HepG2 (cell line): Measurements from ENCODE around the gene IQCK. TPM values are rescaled to one million over a fixed set of nuclear protein-coding genes. Genes with fewer than 3 reads are reported as not detected.

Source experiments
- CHD4 ChIP-seq: fragments of 200-600 bp; sonication (generic); IDR thresholded peaks from 2 replicates; pipeline ENCODE4 v1.7.0; 2017; ENCODE audit warnings: mild to moderate bottlenecking, low read length, borderline replicate concordance
- GATAD2A ChIP-seq: IDR thresholded peaks from 2 replicates; pipeline ENCODE4 v1.6.1; 2016
- HMG20B ChIP-seq: conservative IDR thresholded peaks from 2 replicates; pipeline ENCODE4 v1.6.1; 2016; ENCODE audit warnings: missing genetic modification reagents, missing compliant biosample characterization
- KDM1A ChIP-seq: IDR thresholded peaks from 2 replicates; pipeline ENCODE4 v1.6.1; 2016; ENCODE audit warnings: missing compliant biosample characterization
- MLXIP ChIP-seq: sonication (generic); formaldehyde crosslinking; IDR thresholded peaks from 2 replicates; pipeline ENCODE4 v1.9.0; 2021; ENCODE audit warnings: missing genetic modification reagents, borderline replicate concordance
- PAWR ChIP-seq: sonication (generic); formaldehyde crosslinking; IDR thresholded peaks from 2 replicates; pipeline ENCODE4 v1.4.0; 2020; ENCODE audit warnings: missing genetic modification reagents, mild to moderate bottlenecking, borderline replicate concordance
- RNF2 ChIP-seq: fragments of 450-650 bp; conservative IDR thresholded peaks from 2 replicates; pipeline ENCODE4 v1.6.1; 2016; ENCODE audit warnings: low read depth
- TCF7 ChIP-seq: sonication (generic); IDR thresholded peaks from 2 replicates; pipeline ENCODE4 v1.6.1; 2016; ENCODE audit warnings: antibody characterized with exemption, low read depth
- ZBTB25 ChIP-seq: IDR thresholded peaks from 2 replicates; pipeline ENCODE4 v1.6.1; 2018; ENCODE audit warnings: missing genetic modification reagents
- ZNF20 ChIP-seq: sonication (generic); formaldehyde crosslinking; IDR thresholded peaks from 2 replicates; pipeline ENCODE4 v1.4.0; 2020; ENCODE audit warnings: mild to moderate bottlenecking, moderate library complexity, missing genetic modification reagents
- ZNF687 ChIP-seq: sonication (generic); formaldehyde crosslinking; IDR thresholded peaks from 2 replicates; pipeline ENCODE4 v1.5.1; 2020; ENCODE audit warnings: mild to moderate bottlenecking, missing genetic modification reagents, moderate library complexity
- ZNF724P ChIP-seq: sonication (generic); formaldehyde crosslinking; IDR thresholded peaks from 2 replicates; pipeline ENCODE4 v1.8.0; 2022; ENCODE audit warnings: missing genetic modification reagents, borderline replicate concordance
- ZNF75D ChIP-seq: sonication (generic); formaldehyde crosslinking; IDR thresholded peaks from 2 replicates; pipeline ENCODE4 v1.8.1; 2023; ENCODE audit warnings: missing genetic modification reagents, mild to moderate bottlenecking, borderline replicate concordance
- polyA plus RNA-seq, 8 experiments: library from polyadenylated mRNA; depleted of rRNA in 3 of 8; stranded (reverse) in 7 of 8; unstranded in 1 of 8; fragments of >200 nt; fragmentation: Illumina TruSeq in 4 of 8; extraction: Trizol in 4 of 8; gene quantifications; 2 replicates each; pipeline versions ENCODE4 v1.2.1 to v1.2.3, GENCODE V29; 2011 to 2016; ENCODE audit warnings: low read depth in 4 of 8, missing spikeins in 1 of 8, mixed read lengths in 1 of 8; ENCODE audit not compliant: insufficient read depth in 1 of 8
- total RNA-seq, 5 experiments: library from RNA; depleted of rRNA; stranded (reverse); fragments of >200 nt; fragmentation: Illumina TruSeq; extraction: Trizol; gene quantifications; 2 replicates each; pipeline ENCODE4 v1.2.3, GENCODE V29; 2016; ENCODE audit warnings: low read depth in 1 of 5
- TF ChIP-seq, protein P1 (sequence below): sonication (generic); formaldehyde crosslinking; IDR thresholded peaks from 2 replicates; pipeline ENCODE4 v1.4.0; 2020; ENCODE audit warnings: missing genetic modification reagents
- TF ChIP-seq, protein P2 (sequence below): sonication (generic); formaldehyde crosslinking; IDR thresholded peaks from 2 replicates; pipeline ENCODE4 v1.4.0; 2020; ENCODE audit warnings: low read depth, mild to moderate bottlenecking, missing genetic modification reagents

Gene IQCK
- total and polyA plus RNA-seq, 2 of the 13 experiments (the other 11 are each of a cell fraction or from before 2014, with no cell fraction given): 5.1 to 7.3 TPM

GRCh38 chr16:19907161-19907992 is 189.3 kb downstream of the IQCK start (continued):
- TF ChIP-seq, protein P1, sequence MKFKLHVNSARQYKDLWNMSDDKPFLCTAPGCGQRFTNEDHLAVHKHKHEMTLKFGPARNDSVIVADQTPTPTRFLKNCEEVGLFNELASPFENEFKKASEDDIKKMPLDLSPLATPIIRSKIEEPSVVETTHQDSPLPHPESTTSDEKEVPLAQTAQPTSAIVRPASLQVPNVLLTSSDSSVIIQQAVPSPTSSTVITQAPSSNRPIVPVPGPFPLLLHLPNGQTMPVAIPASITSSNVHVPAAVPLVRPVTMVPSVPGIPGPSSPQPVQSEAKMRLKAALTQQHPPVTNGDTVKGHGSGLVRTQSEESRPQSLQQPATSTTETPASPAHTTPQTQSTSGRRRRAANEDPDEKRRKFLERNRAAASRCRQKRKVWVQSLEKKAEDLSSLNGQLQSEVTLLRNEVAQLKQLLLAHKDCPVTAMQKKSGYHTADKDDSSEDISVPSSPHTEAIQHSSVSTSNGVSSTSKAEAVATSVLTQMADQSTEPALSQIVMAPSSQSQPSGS: 0 out of 2 replicates have a peak, but pooled peaks have one; percentile 53
- TF ChIP-seq KDM1A (CRISPR knock-in tag) (0 out of 2 replicates have a peak, but pooled peaks have one; percentile 4), ZNF75D (no peak), RNF2 (no peak), TCF7 (no peak), GATAD2A (CRISPR knock-in tag) (peak; percentile 42; the same call in 1 of the 2 replicates), CHD4 (no peak), MLXIP (no peak), ZNF687 (CRISPR knock-in tag) (peak; percentile 51; the same call in 1 of the 2 replicates), ZBTB25 (CRISPR knock-in tag) (peak; percentile 48; the same call in 1 of the 2 replicates), ZNF724P (CRISPR knock-in tag) (no peak), ZNF20 (no peak), PAWR (CRISPR knock-in tag) (no peak), HMG20B (CRISPR knock-in tag) (0 out of 2 replicates have a peak, but pooled peaks have one; percentile 32)
- TF ChIP-seq, protein P2, sequence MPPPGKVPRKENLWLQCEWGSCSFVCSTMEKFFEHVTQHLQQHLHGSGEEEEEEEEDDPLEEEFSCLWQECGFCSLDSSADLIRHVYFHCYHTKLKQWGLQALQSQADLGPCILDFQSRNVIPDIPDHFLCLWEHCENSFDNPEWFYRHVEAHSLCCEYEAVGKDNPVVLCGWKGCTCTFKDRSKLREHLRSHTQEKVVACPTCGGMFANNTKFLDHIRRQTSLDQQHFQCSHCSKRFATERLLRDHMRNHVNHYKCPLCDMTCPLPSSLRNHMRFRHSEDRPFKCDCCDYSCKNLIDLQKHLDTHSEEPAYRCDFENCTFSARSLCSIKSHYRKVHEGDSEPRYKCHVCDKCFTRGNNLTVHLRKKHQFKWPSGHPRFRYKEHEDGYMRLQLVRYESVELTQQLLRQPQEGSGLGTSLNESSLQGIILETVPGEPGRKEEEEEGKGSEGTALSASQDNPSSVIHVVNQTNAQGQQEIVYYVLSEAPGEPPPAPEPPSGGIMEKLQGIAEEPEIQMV: peak; percentile 52; the same call in 1 of the 2 replicates
